ENCODE data around the gene GTPBP1.

GTPBP1 gene

DNA sequence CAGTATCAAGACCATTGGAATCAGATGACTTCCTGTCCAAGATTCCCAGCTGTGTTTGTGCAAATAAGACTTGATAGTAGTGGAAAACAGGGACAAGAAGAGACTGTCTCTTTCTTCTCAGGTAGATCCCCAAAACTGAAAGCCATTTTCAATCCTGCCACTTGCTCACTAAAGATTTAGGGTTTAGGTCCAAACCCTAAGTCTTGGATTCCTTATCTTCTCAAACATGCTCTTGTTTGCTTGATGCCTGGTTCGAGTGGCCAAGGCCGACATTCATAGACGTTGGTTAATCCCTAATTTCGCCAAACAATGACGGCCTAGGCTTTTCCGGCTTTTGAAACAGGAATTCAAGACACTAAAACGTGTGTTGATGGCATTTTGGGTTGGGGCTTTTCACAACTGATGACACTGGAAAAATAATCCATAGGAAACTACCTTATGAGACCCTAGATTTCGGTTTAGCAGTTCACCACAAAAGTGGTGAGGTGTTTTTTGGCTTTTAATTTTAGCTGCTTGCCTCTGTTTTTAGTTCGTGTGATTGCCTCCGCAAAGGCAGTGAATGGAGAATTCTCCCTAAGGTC is 1.0 kb upstream of the GTPBP1 start:
- DNase-seq: no peak

DNA sequence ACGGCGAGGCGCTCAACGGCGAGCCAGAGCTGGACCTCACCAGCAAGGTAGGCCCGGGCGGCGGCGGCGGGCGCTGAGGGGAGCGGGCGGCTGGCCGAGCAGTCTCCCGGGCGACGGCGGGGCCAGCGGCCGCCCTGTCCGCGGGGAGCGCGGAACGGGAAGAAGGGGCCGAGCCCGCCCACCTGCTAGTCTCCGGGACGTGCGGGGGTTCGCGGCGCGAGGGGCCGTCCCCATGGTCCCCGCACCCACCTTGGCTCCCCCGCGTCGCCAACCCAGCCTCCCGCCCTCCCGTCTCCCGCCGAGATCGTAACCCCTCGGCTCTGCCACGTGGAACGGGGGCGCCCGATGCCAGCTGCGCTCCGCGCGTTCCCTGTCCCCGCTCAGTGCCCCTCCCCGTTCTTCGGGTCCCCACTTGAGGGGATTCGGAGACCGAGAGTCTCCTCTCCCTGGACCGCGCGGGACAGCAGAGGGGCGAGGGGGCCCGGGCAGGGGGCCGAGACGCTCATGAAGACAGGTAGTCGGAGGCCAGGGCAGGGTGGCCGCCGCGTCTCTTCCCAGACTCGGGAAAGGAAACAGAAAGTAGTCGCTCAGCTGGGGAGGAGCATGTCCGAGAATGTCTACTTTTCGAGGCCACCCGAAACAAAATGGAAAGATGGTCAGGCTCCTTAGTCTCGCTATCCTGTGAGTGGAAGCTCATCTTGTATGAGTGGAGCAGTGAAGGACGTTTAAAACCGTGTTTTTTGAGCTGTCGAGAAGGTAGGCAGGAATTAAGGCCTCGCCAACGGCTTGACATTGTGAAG is 557 bp downstream of the GTPBP1 start:
- no peak for DNase-seq

DNA sequence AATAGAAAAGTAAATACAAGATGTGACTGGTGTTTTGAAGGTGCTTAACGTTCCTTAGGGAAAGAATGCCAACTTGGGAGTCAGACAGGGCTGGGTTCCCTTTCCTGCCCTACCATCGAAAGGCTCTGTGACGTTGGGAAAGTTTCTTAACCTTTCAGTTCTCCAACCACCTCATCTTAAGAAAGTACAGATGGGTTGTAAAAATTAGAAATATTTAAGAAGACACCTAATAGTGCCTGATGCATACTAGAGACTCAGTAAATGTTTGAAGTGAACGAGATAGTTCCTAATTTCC is 1.1 kb downstream of the GTPBP1 start:
- DNase-seq: no peak

DNA sequence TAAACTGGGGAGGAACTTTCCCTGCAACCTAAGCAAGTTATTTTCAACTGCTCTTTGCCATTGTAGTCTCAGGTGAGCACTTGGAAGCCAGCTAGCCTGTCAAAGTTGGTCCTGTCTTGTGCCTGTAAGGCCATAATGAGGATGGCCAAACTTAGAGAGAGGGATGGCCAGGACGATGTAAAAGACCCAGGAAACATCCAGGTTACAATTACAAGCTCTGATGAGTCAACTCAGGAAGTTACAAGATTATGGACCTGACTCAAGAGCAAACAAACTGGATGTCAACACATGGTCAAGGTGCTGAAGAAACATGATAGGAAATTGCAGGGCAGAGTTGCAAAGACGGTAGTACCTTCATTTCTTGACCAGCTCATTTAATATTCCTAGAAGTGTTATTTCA is 1.6 kb downstream of the GTPBP1 start:
- DNase-seq: no peak

DNA sequence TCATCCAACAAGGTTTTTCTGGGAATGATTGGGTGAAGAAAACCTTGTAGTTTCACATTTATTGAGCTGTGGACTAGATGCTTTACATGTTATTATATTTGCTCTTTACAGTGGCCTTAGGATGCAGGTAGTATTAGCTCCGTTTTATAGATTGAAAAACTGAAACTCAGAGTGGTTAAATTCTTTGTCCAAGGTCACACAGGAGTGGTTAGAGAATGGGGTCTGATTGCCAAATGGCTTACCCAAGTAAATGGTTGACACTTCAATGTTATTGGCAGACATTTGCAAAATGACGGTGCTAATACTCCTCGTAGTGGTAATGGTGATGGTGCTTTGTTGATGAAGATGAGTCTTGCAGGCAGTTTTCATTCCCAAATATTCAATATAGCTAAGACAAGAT is 2.2 kb downstream of the GTPBP1 start:
- no peak for DNase-seq

DNA sequence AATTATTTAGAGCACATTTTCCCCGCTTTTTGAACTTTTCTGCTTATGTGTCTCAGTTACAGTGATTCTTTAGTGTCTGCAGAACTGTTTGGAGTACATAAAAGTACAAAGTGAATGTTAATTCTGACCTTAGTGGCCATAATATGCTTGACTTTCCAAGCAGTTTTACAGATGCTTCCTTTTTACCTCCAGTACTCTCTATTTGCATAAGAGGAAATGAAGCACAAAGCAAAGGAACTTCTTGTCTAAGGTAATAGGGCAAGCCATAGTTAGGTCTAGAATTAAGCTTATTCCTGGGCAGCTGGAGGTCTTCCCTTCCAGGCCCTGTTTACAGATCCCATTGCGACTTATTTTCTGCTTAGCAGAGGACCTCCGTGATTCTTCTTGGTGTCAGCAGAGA is 3.6 kb downstream of the GTPBP1 start:
- DNase-seq: no peak

DNA sequence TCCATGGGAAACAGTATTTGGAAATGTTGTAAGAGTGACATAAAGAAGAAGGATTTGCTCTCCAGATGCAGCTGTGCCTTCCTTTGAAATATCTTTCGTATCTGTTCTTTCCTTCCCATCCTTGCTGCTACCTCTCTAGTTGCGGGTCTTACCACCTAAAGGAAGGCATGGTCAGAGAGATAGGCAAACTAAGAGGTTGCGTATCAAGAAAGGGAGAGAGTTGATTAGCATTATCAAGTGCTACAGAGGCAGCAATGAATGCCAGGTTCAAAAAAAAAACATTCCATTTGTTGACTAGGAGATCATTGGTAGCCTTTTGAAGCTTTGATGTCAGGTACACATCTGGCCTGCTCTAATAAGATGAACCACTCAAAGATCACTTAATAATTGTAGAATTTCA is 4.6 kb downstream of the GTPBP1 start:
- no peak for DNase-seq

DNA sequence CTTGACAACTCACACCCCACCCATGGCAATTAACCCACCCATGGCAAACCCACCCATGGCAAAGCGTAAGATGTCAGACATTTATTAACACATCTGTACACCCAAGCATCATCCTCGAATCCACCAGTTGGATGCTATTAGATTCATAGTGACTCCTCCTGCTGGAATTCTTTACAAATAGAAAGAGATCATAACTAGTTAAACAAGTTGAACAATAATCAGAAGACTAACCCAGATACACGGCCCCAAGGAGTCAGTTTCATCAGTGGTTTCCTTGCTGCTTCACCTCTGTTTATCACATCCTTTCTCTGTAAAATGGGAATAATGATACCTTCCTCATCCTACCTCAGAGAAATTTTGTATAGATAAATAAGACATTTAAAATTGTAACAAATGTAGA is 5.1 kb downstream of the GTPBP1 start:
- DNase-seq: no peak

DNA sequence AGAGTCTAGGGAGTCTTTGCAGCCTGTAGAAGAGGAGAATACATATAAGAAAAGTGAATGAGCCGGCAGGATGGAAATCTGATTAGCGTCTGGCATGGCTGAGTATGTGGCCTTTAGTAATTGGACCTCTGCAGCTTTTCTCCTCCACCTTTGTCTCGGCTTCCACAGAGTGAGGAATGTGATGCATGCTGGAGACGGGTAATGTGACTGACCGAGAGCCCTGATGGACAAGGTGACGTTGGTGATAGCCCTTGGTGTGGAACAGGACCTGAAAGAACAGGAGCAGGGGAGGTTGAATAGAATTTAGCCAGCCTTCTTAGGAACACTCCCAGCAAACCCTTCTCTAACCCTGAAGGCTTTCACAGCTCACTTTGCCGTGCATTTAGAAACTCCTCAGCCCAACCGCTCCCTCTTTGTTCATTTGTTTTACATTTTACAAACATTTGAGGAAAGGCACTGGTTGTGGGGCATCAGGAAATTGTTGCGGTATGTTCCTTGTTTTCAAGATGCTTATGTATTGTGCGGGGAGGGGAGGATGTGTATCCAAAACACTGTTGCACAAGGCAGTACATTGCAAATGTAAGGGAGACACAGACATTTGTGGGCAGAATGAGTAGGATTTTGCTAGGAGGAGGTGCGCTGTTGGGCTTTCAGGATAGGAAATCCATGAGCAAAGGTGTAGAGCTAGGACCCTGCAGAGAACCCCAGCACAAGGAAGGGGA is 6.9 kb downstream of the GTPBP1 start:
- no peak for DNase-seq

DNA sequence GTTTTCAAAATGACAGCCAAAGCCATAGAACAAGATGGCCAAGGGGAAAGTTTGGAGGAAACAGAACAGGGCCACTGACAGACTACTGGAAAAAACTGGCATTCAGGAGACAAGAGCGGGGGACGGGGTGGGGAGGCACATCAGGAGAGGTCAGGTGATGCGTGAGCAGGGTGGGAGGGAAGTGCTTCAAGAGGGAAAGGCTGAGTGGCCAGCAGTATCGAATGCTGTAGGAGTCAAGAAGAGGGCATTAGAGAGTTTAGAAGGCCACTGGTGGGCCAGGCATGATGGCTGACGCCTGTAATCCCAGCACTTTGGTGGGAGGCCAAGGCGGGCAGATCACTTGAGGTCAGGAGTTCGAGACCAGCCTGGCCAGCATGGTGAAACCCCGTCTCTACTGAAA is 8.2 kb downstream of the GTPBP1 start:
- no peak for DNase-seq

DNA sequence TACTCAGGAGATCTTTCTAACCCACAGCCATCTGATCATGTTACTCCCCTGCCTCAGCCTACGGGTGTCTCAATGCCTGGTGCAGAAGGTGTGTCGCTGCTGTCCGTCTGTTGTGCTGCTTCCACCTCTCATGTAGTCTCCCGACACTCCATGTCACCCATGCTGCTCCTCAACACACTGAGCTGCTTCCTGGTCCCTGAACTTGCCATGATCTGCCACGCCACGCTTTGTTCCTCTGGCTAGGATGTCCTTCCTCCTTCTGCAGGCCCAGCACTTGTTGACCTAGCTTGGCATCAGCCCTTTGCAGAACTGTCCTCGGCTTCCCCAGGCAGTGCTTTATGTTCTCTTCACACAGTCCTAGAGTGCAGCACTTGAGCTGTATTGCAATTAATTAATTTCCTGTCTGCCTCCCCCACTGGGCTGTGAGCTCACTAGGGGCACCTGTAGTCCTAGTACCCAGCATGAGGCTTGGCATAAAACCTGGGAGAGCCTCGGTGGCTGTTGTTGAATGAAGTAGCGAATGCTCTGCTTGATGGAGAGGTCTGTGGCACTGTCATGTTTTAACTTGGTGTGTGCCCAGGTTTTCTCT is 9.5 kb downstream of the GTPBP1 start:
- DNase-seq: no peak

DNA sequence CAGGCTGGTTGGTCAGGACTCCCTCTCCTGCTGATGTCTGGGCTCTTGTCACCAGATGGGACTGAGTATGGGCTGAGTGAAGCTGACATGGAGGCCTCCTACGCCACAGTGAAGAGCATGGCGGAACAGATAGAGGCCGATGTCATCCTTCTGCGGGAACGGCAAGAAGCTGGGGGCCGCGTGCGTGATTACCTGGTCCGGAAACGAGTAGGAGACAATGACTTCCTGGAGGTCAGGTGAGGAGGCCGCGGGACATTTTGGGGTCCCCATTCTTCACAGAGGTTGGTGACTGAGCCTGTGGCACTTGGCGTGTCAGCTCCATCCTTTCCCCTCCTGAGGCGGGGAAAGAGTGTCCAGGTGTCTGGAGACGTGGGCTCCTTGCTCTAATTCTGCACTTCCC is 10.1 kb downstream of the GTPBP1 start:
- DNase-seq: no peak

DNA sequence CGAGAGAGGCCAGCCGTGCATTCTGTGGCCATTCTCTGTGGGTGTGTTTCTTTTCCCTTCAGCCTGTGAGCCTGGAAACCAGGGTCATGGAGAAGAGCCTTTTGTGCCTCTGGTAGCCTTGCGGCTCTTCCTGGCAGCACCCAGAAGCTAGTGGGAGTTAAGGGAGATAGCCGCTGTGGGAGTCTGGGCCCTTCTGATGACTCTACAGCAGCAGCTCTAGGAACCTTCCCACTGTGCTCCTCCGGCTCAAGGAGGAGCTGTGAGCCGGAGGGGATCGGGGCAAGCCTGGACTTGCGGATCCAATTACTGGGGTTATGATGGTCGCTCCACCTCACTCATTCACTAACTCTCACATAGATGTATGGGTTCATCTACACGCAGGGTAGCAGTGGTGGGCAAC is 10.5 kb downstream of the GTPBP1 start:
- DNase-seq: no peak

DNA sequence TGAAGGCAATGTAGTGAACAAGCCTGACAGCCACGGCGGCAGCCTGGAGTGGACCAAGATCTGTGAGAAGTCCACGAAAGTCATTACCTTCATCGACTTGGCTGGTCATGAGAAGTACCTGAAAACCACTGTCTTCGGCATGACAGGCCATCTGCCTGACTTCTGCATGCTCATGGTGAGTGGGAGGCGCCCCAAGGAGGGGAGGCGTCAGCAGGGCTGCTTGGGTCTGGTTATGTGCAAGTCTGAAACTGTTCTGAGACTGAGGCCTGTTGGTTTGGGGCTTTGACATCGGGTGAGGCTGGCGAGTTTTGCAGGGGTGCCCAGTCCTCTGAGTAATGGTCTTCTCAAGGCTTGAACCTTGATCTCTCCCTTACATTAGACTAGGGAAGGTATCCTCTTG is 11.1 kb downstream of the GTPBP1 start:
- DNase-seq: no peak

DNA sequence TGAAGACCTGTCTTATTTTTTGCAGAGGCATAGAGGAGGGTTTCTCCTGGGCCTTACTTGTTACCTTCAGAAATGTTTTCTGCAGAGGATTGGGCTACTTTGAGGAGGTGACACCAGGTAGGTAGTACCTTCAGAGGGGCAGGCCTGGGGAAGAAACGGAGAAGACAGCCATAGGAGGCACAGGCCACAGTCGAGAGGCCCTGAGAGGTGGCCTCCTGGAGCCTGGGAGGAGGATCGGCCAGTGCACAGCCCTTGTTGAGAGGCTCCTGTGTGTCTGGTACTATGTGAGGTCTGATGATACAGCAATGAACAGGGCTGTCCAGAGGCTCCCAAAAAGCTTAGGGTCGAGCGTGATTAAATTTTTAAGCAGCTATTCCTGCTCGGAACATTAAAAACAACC is 11.5 kb downstream of the GTPBP1 start:
- no peak for DNase-seq

DNA sequence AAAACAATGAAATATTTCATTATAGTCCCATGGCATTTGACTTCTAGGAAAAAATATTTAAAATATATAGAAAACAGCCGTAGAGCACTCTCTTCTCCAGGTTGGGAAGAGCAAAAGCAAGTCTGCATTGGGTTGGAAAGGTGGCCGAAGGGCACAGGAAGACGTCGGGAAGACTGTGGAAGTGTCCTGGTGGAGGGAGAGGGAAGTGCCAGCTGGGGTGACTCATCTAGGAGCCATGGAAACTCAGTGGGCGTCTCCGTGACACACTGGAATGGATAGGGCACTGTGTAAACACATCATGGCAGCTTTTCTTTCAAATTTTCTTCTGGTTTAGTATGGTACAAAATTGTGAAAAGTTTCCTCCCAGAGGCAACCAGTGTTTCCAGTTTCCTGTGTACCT is 12.7 kb downstream of the GTPBP1 start:
- DNase-seq: no peak

DNA sequence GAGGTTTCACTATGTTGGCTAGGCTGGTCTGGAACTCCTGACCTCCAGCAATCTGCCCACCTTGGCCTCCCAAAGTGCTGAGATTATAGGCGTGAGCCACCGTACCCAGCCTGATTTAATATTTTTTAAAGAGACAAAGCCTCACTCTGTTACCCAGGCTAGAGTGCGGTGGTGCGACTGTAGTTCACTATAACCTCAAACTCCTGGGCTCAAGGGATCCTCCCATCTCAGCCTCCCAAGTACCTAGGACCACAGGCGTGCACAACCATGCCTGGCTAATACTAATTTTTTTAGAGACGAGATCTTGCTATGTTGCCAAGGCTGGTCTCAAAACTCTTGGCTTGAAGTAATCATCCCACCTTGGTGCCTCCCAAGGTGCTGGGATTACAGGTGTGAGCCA is 13.5 kb downstream of the GTPBP1 start:
- DNase-seq: no peak

DNA sequence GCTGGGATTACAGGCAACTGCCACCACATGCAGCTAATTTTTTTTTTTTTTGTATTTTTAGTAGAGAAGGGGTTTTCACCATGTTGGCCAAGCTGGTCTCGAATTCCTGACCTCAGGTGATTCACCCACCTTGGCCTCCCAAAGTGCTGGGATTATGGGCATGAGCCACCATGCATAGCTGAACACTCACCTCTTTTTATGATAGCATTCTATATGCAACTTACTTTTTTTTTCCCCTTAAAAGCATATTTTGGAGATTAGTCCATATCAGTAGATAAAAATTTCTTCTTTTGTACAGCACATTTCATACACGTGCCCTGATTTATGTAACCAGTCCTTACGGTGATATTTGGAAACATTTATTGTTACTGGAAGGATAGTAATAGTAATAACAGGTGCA is 14.6 kb downstream of the GTPBP1 start:
- DNase-seq: no peak

DNA sequence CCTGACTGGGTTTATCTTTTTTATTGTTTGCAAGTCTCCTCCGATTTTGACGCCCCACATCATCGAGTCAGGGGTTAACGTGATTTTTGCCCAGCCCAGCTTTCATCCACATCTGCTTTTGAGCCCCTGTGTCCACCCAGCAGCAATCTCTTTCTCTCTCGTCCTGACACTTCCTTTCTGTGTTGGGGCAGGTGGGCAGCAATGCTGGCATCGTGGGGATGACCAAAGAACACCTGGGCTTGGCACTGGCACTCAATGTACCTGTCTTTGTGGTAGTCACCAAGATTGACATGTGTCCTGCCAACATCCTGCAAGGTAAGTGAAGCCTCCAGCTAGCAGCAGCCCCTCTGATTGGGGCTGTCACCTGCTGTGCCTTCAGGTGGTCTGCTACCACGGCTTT is 15.8 kb downstream of the GTPBP1 start:
- DNase-seq: no peak

DNA sequence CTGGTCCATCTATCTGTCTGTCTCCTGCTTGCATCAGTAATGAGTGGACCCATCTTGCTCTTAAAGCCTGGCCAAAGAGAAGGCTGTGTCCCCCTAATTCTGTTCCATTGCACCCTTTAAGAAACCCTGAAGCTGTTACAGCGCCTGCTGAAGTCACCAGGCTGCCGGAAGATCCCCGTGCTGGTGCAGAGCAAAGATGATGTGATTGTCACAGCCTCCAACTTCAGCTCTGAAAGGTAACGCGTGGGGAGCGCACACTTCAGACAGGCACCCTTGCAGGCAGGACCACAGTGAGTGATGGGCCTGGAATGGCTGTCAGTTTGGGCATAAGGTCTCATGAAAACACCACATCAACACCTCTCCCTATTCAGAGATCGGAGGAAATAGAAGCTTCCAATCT is 18.4 kb downstream of the GTPBP1 start:
- no peak for DNase-seq

DNA sequence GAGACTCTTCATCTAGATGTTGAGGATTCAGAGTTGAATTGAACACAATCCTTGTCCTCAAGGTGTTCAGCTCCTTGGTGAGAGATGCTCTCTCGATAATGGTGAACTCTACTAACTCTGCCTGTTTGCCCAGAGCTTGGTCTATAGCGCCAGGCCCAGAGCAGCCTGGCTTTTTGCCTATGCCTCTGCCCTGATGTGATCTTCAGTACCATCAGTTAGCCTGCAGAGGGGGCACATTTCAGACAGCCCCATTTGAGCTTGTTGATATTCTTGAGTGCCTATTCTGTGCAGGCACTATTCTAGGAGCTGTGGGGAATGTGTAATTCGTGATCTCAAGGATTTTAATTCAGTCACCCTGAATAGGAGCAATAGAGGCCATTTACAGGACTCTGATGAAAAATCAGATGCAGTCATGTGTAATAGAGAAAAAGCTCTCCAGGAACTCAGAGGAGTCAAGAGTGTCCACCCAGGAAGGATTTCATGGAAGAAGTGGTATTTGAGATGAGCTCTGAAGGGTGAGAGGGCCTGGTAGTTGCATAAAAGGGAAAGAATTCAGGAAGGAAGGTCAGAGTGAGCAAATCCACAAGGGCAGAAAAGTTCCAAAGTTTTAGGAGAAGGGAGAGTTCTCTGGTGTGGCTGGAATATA is 19.3 kb downstream of the GTPBP1 start:
- DNase-seq: no peak

DNA sequence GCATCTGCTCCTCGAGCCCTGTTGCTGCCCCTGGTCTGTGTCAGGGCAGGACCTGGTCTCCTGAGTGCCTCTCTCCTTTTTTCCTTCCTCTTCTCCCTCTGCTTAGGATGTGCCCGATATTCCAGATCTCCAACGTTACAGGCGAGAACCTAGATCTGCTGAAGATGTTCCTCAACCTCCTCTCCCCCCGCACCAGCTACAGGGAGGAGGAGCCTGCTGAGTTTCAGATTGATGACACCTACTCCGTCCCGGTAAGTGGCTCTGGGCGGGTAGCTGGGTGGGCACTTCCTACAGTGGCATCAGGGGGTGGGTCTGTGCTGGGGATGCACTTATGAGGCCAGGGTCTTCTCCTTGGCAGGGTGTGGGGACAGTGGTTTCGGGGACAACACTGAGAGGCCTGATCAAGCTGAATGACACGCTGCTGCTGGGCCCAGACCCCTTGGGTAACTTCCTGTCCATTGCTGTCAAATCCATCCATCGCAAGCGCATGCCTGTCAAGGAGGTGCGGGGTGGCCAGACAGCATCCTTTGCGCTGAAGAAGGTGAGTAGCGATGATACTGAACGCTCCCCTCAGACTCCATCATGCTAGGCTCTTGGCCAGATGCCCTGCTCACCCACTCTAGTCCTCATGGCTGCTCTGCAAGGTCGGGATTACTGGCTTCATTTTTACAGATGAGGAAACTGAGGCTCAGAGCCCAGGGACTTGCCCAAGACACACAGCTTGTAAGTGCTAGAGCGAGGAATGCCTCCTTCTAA is 20.3 kb downstream of the GTPBP1 start:
- no peak for DNase-seq

DNA sequence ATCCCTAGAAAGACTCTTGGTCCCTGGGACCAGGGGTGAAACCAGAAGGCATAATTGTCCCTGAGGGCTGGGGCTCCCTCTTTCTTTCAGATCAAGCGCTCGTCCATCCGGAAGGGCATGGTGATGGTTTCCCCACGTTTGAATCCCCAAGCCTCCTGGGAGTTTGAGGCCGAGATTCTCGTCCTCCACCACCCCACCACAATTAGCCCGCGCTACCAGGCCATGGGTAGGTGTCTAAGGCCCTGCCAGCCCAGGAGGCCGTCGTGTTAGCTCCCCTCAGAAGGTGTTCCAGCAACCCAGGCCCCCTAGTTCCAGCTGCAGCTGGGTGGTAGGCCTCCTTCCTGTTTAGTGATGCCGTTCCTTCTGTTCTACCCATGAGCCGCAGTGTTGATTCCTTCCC is 21.4 kb downstream of the GTPBP1 start:
- no peak for DNase-seq
